GM21529 (cell line): ENCODE data around the gene SEC24D.
"Not testable (repeated sequence)": the region's sequence is repeated elsewhere in the genome, so short reads cannot be mapped to it uniquely, and the experiment has no call there.

Experiments used
- ATAC-seq: cut with Tn5 transposase; IDR thresholded peaks from one replicate; pipeline ENCODE4 v1.9.1; 2021; ENCODE audit not compliant: unreplicated experiment

Gene SEC24D

GRCh38 chr4:118814058-118814457, 21.9 kb downstream of the SEC24D start:
- no peak for ATAC-seq

DNA sequence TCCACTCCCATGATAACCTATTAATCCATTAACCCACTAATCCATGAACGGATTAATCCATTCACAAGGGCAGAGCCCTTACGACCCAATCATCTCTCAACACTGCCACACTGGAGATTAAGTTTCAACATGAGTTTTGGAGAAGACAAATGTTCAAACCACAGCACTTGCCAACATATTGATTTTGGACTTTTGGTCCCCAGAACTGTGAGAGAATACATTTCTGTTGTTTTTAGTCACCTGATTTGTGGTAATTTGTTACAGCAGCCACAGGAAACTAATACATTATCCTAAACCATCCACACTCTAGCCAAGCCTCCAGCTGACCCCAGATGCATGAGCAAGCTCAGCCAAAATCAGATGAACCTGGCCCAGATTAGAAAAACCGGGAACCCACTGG, 22.4 kb downstream of the SEC24D start:
- no peak for ATAC-seq

DNA sequence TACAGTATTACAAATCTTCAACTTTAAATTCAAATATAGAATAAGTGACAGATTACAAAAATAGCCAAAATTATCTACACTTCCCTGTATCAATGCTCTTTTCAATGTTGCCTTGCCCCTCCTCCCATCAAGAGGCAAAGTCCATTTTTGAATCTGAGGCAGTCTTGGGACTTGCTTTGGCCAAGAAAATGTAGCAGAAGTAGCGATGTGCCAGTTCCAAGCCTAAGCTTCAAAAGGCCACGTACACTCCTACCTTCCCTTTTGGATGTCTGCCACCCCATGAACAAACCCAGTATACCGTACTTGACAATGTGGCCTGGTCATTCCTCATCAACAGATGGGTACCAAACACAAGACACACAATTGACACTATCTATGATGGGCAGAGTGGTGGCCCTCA, 24.1 kb downstream of the SEC24D start:
- no peak for ATAC-seq

DNA sequence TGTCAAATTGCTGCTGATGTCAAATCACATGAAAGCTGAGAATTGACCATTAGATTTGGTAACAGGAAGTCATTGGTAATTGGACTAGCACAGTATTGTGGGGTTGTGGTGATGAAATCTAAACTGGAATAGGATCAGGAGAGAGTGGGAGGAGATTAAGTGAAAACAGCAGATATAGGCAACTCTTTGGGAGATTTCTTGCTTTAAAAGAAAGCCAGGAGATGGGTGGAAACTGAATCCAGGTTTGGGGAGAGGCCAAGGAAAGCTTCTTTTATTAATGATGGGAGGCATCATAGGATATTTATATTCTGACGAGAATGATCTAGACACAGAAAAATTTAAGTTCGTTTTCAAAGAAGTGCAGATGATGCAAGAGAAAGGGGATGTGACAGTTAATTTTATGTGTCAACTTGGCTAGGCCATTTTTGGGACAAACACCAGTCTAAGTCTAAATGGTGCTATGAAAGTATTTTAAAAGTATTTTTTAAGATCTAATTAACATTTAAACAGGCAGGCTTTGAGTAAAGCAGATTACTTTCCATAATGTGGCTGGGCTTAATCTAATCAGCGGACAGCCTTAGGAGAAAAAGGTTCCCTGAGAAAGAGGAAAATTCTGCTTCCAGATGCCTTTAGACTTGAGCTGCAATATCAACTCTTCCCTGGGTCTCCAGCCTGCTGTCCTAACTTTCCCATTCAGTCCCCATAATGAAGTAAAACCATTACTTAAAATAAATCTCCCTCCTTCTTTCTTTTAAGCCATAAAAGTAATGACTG, 24.7 kb downstream of the SEC24D start:
- no peak for ATAC-seq

DNA sequence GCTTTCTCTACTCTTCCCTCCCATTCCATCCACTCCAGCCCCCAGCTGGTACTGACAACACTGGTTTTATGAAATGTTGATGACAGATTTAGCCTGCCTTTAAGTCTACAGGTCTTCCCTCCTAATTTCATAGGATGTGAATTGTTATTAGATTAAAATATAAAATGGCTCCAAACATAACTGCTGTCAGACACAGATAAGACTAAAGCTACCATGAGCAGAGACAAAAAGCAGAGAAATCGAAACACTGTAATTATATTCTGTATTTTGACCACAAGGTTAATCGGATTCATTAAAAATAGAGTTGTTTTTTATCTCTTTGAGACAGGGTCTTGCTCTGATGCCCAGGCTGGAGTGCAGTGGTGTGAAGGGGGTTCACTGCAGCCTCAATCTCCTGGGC, 28.3 kb downstream of the SEC24D start:
- ATAC-seq: no peak

GRCh38 chr4:118803253-118803652, 32.7 kb downstream of the SEC24D start:
- no peak for ATAC-seq

DNA sequence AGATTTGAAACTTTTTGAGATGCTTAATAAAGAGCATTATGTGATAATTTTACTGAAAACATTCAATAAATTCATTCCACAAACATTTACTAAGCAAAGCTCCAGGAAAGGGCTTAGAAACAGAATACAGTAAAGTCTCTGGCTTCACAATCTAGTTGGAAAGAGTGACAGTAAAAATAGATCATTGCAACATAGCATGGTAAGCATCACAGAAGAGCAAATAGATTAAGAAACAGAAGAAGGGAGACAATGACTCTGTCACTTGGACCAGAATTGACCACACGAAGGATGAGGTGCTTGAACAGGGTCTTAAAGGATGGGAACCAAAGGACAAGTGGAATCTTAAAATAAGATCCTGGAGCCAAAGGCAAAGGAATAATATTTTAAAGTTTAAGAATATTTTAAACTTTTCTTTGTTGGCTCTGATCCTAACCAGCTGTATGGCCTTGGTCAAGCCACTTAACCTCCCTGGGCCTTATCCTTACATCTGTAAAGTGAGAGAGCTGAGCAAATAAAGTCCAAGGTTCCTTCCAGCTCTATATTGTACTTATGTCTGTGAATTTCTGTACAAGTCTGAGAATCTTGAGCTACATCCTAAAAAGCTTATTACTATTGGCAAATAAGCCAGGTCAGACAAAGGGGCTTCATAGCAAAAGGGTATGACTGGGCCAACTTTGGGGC, 33.9 kb downstream of the SEC24D start:
- no peak for ATAC-seq

DNA sequence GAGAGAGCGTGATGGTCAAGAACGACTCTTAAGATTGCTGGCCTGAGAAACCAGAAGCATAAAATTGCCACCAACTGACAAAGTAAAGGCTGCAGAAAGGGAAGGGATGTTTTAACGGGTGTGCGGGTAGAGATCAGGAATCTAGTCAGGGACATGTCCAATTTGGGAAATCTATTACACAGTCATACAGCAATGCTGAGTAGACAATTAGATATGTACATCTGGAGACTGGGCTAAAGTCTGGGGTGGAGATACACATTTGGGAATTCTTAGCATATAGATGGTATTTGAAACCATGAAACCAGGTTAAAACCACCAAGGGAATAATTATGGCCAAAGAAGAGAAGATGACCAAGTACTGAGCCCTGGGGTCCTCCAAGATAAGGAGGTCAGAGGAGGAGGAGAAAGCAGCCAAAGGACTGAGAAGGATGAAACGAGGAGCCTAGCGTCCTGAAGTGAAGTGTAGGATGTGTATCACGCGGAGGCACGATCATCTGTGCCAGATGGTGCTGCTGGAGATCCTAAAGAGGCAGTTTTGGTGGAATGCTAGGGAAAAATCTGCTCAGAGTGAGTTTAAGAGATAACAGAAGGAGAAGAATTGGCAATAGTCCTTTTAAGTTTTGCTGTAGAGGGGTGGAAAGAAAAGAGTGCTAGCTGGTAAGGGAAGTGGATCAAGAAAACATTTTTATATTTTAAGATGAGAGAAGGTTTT, 36.5 kb downstream of the SEC24D start:
- no peak for ATAC-seq

- no peak for ATAC-seq
These were observed 37.3 kb downstream of the SEC24D start for GRCh38 chr4:118798658-118799057.

GRCh38 chr4:118797558-118798142, 38.3 kb downstream of the SEC24D start:
- no peak for ATAC-seq

DNA sequence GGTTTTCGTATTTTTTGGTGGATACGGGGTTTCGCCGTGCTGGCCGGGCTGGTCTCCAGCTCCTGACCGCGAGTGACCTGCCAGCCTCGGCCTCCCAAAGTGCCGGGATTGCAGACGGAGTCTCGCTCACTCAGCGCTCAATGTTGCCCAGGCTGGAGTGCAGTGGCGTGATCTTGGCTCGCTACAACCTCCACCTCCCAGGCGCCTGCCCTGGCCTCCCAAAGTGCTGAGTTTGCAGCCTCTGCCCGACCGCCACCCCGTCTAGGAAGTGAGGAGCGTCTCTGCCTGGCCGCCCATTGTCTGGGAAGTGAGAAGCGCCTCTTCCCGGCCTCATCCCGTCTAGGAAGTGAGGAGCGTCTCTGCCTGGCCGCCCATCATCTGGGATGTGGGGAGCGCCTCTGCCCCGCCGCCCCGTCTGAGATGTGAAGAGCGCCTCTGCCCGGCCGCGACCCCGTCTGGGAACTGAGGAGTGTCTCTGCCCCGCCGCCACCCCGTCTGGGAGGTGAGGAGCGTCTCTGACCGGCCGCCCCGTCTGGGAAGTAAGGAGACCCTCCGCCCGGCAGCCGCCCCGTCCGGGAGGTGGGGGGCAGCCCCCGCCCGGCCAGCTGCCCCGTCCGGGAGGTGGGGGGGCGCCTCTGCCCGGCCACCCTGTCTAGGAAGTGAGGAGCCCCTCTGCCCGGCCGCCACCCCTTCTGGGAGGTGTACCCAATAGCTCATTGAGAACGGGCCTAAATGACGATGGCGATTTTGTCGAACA, 44.1 kb downstream of the SEC24D start:
- ATAC-seq: not testable (repeated sequence)

GRCh38 chr4:118790544-118790943, 45.4 kb downstream of the SEC24D start:
- ATAC-seq: no peak

GRCh38 chr4:118788911-118789310, 47.0 kb downstream of the SEC24D start:
- no peak for ATAC-seq

DNA sequence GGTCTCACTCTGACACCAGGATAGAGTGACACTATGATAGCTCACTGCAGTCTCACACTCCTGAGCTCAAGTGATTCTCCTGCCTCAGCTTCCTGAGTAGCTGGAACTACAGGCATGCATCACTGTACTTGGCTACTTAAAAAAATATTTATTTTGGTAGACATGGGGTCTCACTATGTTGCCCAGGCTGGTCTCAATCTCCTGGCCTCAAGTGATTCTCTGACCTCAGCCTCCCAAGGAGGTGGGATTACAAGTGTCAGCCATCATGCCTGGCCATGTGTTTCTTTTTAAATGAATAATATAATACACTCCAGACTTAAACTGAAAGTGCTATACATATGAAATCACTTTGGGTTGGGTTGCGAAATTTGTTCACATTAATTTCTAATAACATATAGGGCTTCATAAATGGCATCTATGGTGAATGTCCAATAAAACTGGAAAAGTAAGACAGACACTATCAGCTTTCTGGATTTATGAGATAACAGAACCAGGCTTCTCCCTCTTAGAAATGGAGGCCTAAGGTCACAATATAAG, 48.0 kb downstream of the SEC24D start:
- no peak for ATAC-seq

DNA sequence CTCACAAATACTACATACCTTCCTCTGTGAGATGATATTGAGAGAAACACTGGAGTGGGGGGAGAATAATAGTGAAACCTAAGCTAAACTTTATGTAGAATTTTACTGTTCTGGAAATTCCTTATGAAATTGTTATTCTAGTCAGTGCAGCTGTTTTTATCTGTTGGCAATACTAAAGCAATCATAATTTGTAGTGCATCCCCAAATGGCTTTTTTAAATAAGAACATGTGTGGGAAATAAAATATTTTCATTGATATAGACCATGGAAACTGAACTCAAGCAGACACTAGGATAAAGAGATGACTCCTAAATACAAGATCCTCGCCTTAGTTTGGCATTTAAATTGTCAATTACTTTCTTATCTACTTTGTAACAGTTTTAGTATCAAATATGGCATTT, 51.1 kb downstream of the SEC24D start:
- no peak for ATAC-seq

DNA sequence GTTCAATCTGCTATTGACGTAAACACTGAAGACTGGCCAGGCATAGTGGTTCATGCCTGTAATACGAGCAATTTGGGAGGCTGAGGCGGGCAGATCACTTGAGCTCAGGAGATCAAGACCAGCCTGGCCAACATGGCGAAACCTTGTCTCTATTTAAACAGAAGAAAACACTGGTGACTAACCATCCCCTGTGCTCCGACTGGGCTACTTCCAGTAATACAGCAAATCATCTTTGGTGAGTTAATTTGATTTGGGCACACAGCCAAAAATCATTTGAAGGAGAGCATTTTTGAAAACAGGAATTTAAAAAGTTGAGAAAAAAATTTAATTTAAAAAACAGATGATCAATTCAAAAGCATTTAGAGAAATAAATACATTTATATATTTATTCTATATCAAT, 52.0 kb downstream of the SEC24D start:
- no peak for ATAC-seq

GRCh38 chr4:118782886-118783285, 53.0 kb downstream of the SEC24D start:
- not testable (repeated sequence) for ATAC-seq

GRCh38 chr4:118777649-118778048, 58.3 kb downstream of the SEC24D start:
- not testable (repeated sequence) for ATAC-seq

- not testable (repeated sequence) for ATAC-seq
These were observed 58.8 kb downstream of the SEC24D start for GRCh38 chr4:118776955-118777640.
